HT1080 (cell line): ENCODE measurements around the gene SLC29A1. TPM values are rescaled to one million over a fixed set of nuclear protein-coding genes. Genes with fewer than 3 reads are reported as not detected.

Experiments used
- DNase-seq: peaks from one replicate; pipeline ENCODE4 v3.0.0-alpha.2; 2015; ENCODE audit warnings: low read depth
- total RNA-seq: library from RNA; depleted of rRNA; stranded (reverse); fragments of >200 nt; shearing (Covaris generic); gene quantifications from 2 replicates; pipeline ENCODE4 v1.2.3, GENCODE V29; 2014

SLC29A1 gene
- total RNA-seq, 1 experiment from 2014 or later, result 78.8 TPM

DNA sequence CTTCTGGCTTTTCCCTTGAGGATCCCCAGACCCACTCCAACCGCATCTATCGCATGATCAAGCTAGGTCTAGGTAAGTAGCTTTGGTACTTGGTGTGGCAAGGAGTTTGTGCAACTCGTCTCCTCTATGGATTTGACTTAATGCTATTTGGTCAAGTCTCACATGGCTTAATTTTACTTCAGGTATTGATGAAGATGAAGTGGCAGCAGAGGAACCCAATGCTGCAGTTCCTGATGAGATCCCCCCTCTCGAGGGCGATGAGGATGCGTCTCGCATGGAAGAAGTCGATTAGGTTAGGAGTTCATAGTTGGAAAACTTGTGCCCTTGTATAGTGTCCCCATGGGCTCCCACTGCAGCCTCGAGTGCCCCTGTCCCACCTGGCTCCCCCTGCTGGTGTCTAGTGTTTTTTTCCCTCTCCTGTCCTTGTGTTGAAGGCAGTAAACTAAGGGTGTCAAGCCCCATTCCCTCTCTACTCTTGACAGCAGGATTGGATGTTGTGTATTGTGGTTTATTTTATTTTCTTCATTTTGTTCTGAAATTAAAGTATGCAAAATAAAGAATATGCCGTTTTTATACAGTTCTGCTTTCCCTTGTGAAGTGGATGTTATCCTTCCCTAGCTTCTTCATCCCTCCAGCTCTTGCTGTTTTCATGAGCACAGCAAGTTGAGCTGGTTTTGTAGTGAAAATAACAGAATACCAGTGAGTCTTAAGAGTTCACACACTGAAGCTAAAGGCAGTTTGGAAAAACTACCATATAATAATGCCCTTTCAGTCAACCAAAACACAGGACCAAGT is 30.1 kb downstream of the SLC29A1 start:
- DNase-seq, result no peak

GRCh38 chr6:44254191-44255104 is 31.1 kb downstream of the SLC29A1 start:
- peak; percentile 48 for DNase-seq

GRCh38 chr6:44255105-44255808 is 31.9 kb downstream of the SLC29A1 start:
- DNase-seq, result no peak

DNA sequence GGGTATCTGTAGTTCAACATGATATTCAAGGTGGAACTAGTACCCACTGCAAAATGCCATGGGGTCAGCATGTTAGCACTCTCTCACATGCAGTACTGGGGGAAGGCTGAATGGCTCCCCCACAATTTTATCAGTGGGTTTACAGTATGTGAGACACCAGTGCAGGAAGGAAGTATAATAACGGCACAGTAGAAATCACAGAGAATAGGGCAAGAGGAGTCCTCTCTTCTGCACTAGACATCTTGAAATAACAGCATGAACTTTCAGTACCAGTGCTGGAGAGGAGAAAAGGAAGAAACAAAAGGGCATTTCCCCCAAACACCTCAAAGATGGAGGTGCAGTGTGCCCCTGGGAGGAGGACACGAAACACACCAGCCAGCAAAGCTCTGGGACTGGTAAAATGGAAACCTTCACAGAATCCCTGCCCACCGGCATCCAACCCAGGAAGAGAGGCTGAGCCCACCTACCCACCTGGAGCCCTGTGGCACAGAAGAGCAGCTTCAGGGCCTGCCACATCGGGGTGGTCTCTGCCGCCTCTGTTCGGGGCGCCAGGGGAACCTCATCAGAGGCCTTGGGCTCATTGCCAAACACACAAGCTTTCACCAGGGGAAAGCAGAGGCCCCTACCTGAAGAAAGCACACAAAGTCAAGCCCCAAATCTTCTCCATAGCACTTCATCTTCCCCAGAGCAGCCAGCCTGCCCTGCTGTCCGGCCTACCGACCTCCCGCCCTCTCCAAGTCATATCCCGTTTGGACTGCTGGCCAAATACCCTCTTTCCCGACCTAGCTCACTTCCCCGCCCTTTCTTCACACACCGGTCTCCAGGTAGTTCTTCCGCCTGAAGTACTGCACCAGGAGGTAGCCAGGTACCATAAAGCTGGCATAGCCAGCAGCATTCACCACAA is 32.7 kb downstream of the SLC29A1 start:
- no peak for DNase-seq

DNA sequence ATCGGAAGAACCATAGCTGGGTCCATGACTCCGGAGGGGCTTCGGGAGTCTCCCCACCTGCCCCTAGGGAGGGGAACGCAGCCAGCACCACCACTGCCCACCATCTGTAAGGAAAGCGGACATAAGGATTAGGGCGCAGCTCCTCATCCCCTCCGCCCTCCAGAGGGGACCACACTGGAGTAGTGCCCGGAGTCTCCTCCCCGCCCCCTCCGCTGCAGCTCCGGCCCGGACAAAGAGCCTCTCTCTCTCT is 33.3 kb downstream of the SLC29A1 start:
- no peak for DNase-seq

GRCh38 chr6:44257025-44257752 is 33.8 kb downstream of the SLC29A1 start, which contains the start of gene SLC35B2:
Gene SLC35B2 (minus strand): TSS chr6:44257528. CDS start chr6:44257410, 118 bp downstream.
- DNase-seq, result peak; percentile 81

GRCh38 chr6:44257753-44258324 is 34.4 kb downstream of the SLC29A1 start:
- DNase-seq, result no peak

DNA sequence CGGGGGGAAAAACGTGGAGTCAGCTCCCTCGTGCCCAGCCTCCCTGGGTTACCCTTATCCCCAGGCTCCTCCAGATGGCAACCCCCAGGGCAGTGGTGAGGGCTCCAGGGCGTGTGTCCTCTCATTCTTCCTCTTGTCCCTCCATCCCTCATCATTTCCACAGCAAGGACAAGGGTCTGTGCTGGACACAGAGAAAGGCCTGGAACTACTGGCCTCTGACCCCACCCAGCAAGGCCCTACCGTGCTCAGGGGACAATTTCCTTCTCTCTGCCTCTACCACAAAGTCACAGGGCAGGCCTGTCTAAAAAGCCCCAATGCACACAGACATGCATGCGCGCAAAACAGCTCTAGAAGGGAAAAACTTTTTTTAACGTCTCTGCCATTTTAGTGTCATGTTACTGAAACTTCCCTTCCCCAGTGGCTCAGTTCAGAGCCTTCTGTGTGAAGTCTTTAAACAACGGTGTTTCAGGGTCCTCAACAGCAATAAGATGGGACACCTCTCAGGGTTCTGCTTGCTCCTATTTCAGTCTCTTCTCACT is 35.0 kb downstream of the SLC29A1 start:
- no peak for DNase-seq

GRCh38 chr6:44258921-44259320 is 35.5 kb downstream of the SLC29A1 start:
- no peak for DNase-seq

GRCh38 chr6:44260011-44260410 is 36.6 kb downstream of the SLC29A1 start:
- DNase-seq, result no peak

- DNase-seq, result no peak
Measured at GRCh38 chr6:44260451-44261297, 37.3 kb downstream of the SLC29A1 start.

DNA sequence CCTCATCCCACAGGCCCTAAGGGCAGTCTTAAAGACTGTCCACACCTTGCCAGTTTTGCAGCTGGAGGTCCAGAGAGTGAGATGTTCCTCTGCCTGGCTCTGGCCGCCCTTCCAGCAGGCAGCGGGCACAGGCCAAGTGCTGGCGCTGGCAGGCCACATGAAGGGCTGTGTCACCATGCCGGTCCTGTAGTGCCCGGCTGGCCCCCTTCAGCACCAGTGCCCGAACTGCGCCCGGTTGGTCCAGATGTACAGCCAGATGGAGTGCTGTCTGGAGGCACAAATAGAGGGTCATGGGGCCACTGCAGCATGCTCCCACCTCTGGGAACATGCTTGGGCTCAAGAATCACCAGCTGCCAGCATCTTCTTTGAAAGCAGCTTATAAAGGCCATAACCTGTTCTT is 38.2 kb downstream of the SLC29A1 start:
- DNase-seq, result no peak

- no peak for DNase-seq
Measured at GRCh38 chr6:44262467-44263353, 39.3 kb downstream of the SLC29A1 start.

DNA sequence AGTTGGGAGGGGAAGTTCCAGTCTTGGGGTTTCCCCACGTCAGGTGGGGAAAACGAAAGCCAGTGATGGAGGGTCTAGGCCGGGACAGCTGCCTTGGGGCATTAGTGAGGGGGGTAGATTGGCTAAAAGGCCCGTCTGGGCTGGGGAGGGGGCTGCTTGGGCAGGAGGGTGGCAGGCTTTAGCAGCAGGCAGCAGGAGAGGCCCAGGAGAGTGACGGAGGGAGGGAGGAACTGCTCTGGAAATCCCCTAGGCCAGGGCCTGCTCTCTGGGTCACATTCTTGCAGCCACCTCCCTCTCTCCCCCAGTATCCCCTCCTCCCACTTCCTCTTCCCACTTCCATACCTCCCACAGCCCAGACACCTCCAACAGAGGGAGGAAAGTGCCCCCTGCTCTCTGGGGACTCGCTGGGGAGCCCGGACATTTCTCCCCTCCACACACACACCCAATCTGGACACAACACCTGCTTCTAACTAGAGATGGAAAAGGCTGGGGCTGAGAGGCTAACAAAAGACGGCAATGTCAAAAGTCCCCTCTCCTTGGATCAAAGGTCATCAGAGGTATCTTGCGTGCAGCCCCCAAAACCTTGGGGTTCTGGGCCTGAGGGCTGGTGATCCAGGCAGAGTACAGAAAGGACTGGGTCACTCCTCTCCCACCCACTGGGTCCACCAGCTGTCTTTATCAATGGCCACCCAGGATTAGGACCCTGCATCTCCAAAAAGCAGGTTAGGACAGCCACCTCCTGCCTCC is 40.1 kb downstream of the SLC29A1 start:
- no peak for DNase-seq

DNA sequence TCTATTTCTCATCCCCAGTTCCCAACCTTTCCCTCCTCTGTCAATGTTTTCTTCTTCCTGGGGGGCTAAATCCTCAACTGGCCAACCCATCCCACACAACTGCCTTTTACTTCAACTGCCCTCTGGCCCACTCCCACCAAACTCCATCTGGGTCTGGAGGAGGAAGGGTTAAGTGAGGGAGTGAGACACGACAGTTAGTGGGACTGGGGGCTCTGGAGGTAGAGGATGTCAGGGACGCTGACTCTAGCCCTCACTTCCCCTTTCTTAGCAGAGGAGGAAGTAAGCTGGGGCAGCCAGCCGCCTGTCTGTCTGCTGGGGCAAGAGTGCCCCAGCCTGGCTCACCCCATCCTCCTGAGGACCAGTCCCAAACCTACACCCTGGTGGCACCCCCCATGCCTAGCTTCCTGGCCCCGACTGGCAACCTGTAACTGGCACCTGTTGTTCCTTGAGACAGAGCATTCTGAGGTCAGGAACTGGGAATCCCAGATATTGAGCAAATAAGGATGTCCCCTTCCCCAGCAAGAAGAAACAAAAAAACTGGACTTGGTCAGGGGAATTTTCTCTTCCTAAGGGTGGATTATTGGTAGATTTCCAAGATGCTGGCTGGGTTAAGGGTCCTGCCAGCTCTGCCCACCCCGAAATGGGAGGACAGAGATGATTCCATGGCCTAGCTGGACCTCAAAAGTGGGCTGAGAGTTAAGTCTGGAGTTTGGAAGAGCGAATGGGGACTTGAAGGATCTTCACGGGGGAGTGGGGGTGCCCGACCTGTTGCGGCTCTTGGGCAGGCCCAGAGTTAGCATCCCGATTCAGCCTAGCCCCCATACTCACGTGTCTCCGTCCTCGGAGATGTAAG is 41.0 kb downstream of the SLC29A1 start:
- no peak for DNase-seq
